AG09319 (cell line): ENCODE data around the gene FNDC3B.
A peak's percentile ranks its signal among the peaks of the same experiment; 100 is the strongest.

Experiments
- DNase-seq: peaks from one replicate; pipeline ENCODE4 v3.0.0-alpha.2; 2010; ENCODE audit warnings: low read depth; ENCODE audit errors: extremely low read depth
- TF ChIP-seq, protein P1 (sequence below): IDR thresholded peaks from 2 replicates; pipeline ENCODE4 v1.5.1; 2011; ENCODE audit warnings: low read depth, mild to moderate bottlenecking, inconsistent platforms, low read length, moderate library complexity

Gene FNDC3B

DNA sequence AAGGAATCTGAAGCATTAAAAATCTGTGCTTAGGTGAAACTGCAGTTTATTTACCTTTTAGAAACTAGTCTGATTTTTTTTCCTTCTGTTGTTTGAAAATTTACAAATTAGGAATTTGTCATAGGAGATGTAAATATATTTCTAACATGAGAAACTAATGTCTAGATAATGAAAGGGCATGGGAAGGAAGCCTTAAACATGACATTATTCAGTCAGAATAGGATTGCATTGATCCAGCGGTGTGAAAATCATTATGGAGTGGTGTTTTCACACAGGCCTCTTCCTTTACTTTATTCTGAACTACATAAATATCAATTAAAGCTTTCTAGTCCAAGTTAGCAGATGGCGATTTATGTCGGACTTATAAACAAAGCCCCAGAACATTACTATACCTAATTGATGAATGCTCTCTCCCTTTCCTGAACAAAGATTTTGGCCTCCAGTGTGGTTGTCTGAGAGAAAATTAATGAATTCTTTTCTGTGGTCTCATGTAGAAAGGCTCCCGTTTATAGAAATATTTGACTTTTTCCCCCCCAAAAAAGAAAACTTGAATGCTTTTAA is 37.9 kb downstream of the FNDC3B start:
- DNase-seq = no peak
- TF ChIP-seq, protein P1, sequence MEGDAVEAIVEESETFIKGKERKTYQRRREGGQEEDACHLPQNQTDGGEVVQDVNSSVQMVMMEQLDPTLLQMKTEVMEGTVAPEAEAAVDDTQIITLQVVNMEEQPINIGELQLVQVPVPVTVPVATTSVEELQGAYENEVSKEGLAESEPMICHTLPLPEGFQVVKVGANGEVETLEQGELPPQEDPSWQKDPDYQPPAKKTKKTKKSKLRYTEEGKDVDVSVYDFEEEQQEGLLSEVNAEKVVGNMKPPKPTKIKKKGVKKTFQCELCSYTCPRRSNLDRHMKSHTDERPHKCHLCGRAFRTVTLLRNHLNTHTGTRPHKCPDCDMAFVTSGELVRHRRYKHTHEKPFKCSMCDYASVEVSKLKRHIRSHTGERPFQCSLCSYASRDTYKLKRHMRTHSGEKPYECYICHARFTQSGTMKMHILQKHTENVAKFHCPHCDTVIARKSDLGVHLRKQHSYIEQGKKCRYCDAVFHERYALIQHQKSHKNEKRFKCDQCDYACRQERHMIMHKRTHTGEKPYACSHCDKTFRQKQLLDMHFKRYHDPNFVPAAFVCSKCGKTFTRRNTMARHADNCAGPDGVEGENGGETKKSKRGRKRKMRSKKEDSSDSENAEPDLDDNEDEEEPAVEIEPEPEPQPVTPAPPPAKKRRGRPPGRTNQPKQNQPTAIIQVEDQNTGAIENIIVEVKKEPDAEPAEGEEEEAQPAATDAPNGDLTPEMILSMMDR = no peak

DNA sequence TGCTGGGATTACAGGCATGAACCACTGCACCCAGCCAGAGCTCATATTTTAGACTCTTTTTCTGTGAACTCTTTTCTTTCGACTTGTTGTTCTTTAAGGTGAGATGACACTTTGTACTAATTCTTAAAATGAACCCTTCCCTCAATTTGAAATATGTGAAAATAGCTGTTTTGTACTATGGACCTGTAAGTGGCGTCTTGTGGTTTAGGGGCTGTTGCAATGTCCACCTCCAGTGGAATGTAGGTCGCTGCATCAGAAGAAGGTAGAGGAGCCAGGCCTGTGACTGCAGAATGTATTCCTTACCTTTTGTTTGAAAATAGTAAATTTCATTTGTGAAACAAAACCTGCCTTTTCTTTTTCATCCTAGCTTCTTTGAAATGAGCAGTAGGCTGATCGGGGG is 38.9 kb downstream of the FNDC3B start:
- no peak for DNase-seq

DNA sequence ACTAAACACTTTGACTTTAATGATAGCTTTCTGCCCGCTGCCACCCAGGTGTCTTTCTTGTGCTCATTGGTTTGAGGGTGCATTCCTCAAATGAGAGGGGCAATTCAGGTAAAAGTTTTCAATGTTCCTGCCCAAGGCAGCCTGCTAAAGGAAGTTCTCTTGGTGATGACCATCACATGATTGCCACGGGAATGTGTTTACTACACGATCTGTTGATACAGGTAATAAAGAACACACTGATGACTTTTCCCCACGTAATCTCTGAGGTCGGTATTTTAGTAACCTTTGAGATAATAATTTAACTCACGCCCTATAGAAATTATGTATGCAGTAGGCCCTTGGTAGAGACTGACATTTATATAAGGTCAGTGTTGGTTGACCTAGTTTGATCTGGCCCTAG is 39.3 kb downstream of the FNDC3B start:
- DNase-seq = no peak
- TF ChIP-seq, protein P1 = no peak

More for the DNA sequence above, 38.9 kb downstream of the FNDC3B start:
- TF ChIP-seq, protein P1 = no peak

DNA sequence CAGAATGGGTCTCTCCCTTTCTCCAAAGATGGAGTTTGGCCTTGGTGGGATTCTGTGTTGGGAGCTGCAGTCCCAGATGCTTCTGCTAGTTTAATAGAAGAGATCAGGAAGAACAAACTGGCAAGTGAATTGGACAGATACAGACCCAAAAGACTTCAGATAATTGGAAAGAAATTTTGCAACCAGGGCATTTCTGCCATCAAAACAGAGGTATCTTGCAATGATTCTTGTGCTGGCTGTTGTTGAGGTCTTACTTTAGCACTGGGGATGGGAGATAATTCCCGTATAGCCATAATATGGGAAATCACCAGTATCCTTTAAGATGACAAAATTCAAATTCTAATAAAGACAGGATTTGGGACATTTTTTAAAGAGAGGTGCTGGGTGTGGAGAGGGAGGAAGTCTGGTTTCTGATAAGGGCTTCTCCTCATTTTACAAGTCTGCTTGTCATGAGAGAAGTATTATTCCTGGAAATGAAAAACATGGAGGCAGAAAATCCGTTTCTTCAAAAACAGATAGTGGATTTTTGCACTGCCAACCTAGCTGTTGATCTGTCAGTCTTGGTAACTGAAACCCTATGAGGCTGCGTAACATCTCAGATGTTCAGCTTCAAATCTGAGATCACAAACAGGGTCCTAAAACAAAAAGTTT is 40.1 kb downstream of the FNDC3B start:
- TF ChIP-seq, protein P1 = no peak
- DNase-seq = no peak

DNA sequence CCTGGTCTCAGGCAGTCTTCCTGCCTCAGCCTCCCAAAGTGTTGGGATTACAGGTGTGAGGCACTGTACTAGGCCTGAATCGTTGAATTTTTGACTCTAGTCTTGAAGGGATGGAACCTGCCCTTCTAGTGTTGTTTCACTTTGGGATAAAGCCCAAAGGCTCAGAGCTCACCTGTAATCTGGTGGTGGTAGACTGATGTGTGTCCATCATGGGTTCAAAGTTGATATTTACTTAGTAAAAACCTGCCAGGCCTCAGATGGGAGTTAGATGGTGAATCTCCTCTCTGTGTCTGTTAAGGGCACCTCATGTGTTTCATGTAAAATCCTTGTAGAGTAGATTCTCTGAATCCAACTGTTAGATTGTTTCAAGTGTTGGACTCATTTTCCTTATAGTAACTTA is 41.1 kb downstream of the FNDC3B start:
- TF ChIP-seq, protein P1 = no peak

DNA sequence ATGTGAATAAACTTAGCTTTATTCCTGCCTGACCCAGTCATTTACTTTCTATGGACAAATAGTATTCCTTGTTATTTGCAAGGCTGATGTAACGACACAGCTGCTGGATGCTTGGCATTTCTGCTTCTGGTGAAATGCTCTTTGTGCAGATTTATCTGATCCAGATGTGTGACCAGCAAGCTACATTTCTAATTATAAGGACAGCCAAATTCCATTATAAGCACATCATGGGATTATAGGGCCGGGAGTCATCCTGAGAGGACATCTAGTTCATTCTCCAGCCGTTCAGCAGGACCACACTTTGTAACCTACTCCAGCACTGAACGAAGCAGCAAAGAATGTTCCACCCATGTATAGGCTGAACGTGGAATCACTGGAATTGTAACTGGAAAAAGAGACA is 42.9 kb downstream of the FNDC3B start:
- peak; percentile 90 for DNase-seq
- TF ChIP-seq, protein P1 = no peak

More for the DNA sequence above, 41.1 kb downstream of the FNDC3B start:
- DNase-seq = no peak

DNA sequence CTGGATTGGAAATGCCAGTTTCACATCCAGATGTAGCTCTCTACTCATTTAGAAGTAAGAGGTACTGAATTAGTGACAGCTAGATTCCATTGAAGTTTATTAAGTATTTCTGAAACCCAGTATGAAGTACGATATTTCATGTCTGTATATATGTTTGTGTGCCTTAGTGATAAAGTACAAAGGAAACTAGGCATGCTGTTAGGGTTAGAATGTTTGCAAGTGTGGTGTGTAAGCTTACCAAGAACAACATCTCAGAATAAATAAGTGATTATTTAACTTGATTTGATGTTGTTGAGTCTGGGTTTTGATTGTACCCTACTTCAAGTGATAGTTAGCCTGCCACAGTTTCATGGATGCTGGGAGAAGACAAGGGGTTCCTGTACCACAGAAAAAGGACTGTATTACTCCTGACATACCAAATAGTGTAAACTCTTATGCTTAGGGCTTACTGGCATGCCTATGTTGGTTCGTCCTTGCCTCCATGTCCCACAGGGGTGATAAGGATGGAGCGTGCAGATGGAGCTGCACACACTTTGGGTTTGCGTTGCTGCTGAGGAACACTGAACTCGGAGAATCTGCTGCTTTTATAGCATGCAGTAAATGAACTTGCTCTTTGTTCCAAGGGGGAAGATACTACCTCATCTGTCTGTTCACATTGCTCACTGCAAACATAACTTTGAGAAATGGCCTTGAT is 43.6 kb downstream of the FNDC3B start:
- no peak for DNase-seq

More for the DNA sequence above, 43.6 kb downstream of the FNDC3B start:
- TF ChIP-seq, protein P1 = no peak
